Measurements from ENCODE around the gene ARSB.

GRCh38 chr5:78886341-78887230 is 98.5 kb downstream of the ARSB start:
- TF ChIP-seq TCF3 (CRISPR knock-in tag; IDR thresholded peaks at IDR 0.05) (no peak), NFE2 (IDR thresholded peaks at IDR 0.05; ENCODE audit: low read depth) (no peak), ZNF384 (IDR thresholded peaks at IDR 0.05; ENCODE audit: low read depth, low read length) (peak; percentile 73), KDM1A (IDR thresholded peaks at IDR 0.05) (no peak), HCFC1 (IDR thresholded peaks at IDR 0.05; ENCODE audit: low read depth, low read length) (no peak), ZFP30 (CRISPR knock-in tag; IDR thresholded peaks at IDR 0.05; ENCODE audit: borderline replicate concordance) (no peak), ATF6 (CRISPR knock-in tag; IDR thresholded peaks at IDR 0.05) (no peak), CC2D1A (IDR thresholded peaks at IDR 0.05) (no peak), SMC3 (conservative IDR thresholded peaks at IDR 0.05; ENCODE audit: insufficient read depth, low read depth, low read length) (0 out of 2 replicates have a peak, but pooled peaks have one; percentile 10), SREBF2 (CRISPR knock-in tag; IDR thresholded peaks at IDR 0.05) (no peak)
- TF ChIP-seq, protein P1, sequence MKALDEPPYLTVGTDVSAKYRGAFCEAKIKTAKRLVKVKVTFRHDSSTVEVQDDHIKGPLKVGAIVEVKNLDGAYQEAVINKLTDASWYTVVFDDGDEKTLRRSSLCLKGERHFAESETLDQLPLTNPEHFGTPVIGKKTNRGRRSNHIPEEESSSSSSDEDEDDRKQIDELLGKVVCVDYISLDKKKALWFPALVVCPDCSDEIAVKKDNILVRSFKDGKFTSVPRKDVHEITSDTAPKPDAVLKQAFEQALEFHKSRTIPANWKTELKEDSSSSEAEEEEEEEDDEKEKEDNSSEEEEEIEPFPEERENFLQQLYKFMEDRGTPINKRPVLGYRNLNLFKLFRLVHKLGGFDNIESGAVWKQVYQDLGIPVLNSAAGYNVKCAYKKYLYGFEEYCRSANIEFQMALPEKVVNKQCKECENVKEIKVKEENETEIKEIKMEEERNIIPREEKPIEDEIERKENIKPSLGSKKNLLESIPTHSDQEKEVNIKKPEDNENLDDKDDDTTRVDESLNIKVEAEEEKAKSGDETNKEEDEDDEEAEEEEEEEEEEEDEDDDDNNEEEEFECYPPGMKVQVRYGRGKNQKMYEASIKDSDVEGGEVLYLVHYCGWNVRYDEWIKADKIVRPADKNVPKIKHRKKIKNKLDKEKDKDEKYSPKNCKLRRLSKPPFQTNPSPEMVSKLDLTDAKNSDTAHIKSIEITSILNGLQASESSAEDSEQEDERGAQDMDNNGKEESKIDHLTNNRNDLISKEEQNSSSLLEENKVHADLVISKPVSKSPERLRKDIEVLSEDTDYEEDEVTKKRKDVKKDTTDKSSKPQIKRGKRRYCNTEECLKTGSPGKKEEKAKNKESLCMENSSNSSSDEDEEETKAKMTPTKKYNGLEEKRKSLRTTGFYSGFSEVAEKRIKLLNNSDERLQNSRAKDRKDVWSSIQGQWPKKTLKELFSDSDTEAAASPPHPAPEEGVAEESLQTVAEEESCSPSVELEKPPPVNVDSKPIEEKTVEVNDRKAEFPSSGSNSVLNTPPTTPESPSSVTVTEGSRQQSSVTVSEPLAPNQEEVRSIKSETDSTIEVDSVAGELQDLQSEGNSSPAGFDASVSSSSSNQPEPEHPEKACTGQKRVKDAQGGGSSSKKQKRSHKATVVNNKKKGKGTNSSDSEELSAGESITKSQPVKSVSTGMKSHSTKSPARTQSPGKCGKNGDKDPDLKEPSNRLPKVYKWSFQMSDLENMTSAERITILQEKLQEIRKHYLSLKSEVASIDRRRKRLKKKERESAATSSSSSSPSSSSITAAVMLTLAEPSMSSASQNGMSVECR (CRISPR knock-in tag; IDR thresholded peaks at IDR 0.05): no peak
- TF ChIP-seq, protein P2, sequence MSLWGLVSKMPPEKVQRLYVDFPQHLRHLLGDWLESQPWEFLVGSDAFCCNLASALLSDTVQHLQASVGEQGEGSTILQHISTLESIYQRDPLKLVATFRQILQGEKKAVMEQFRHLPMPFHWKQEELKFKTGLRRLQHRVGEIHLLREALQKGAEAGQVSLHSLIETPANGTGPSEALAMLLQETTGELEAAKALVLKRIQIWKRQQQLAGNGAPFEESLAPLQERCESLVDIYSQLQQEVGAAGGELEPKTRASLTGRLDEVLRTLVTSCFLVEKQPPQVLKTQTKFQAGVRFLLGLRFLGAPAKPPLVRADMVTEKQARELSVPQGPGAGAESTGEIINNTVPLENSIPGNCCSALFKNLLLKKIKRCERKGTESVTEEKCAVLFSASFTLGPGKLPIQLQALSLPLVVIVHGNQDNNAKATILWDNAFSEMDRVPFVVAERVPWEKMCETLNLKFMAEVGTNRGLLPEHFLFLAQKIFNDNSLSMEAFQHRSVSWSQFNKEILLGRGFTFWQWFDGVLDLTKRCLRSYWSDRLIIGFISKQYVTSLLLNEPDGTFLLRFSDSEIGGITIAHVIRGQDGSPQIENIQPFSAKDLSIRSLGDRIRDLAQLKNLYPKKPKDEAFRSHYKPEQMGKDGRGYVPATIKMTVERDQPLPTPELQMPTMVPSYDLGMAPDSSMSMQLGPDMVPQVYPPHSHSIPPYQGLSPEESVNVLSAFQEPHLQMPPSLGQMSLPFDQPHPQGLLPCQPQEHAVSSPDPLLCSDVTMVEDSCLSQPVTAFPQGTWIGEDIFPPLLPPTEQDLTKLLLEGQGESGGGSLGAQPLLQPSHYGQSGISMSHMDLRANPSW (CRISPR knock-in tag; IDR thresholded peaks at IDR 0.05): no peak
- TF ChIP-seq, protein P3, sequence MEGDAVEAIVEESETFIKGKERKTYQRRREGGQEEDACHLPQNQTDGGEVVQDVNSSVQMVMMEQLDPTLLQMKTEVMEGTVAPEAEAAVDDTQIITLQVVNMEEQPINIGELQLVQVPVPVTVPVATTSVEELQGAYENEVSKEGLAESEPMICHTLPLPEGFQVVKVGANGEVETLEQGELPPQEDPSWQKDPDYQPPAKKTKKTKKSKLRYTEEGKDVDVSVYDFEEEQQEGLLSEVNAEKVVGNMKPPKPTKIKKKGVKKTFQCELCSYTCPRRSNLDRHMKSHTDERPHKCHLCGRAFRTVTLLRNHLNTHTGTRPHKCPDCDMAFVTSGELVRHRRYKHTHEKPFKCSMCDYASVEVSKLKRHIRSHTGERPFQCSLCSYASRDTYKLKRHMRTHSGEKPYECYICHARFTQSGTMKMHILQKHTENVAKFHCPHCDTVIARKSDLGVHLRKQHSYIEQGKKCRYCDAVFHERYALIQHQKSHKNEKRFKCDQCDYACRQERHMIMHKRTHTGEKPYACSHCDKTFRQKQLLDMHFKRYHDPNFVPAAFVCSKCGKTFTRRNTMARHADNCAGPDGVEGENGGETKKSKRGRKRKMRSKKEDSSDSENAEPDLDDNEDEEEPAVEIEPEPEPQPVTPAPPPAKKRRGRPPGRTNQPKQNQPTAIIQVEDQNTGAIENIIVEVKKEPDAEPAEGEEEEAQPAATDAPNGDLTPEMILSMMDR (IDR thresholded peaks at IDR 0.05 in 2 of 3, conservative IDR thresholded peaks at IDR 0.05 in 1 of 3; ENCODE audit: insufficient read depth in 2 of 3, low read depth in 1 of 3, low read length in 3 of 3): peak; percentile 38 to 66 (median 48); a peak in 5 of 6 replicates
- TF ChIP-seq, protein P4, sequence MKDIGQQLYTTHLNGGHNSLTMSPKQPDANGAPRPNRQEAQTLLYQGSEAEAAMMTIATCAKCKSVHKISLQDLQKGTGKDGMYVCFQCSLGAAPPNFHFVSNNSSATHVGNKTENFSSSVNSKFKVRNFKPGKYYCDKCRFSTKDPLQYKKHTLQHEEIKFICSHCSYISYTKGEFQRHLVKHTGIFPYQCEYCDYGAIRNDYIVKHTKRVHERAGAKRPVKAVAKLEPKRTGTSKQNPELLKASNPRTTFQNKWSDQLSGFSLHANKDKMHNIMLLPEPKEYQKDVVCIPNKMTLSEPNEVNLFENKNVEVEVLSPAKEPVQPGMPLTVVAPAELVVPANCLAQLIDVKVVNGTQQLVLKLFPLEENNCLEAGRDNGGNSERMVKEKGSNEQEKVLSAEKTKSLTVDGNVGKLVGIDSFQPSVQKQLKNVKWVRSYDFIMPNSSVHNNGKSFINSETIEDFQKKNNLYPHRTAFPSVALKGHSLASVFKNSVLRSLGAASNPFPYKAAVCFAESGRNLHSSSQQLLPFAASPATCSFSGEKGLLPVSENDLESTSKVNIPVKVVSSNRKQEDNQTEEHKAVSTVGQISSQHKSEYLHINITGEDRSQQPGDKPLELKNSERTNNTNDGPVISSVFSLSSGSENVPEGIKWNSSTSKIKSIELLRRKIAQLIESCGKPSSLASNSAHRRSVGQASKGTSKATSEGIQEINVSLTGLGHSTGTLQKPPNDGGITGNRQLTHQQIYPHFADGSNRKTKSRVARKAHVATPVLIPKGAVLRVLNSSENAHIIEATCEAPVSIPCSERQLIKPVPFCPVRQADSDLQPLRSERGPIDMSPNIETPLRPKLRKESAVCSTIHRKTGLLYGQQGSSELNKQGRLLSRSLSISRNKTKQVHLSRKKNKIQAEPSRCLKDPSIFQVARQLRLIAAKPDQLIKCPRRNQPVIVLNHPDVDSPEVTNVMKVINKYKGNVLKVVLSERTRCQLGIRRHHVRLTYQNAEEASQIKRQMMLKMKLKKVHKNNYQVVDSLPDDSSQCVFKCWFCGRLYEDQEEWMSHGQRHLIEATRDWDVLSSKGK (CRISPR knock-in tag; IDR thresholded peaks at IDR 0.05): no peak

All from K562 (cell line).